Lung (tissue), 12 donors: ENCODE results near the gene CTNNBIP1. TPM values are rescaled to one million over a fixed set of nuclear protein-coding genes. Genes with fewer than 3 reads are reported as not detected.
A peak's percentile ranks its signal among the peaks of the same experiment; 100 is the strongest.

Source experiments
- ATAC-seq: fragments of 200-7000 bp; cut with Tn5 transposase; one replicate; pipeline ENCODE4 v1.9.1; 2020; ENCODE audit warnings: moderate number of reproducible peaks; ENCODE audit not compliant: insufficient read depth, low FRiP score
- DNase-seq, 3 donors: peaks; one replicate each; pipeline ENCODE4 v3.0.0-alpha.2; 2013 to 2017
- H3K27ac ChIP-seq, 2 donors: one replicate each; pipeline ENCODE4 v1.5.1; 2013; ENCODE audit warnings: mild to moderate bottlenecking in 2 of 2, moderate library complexity in 2 of 2, control low read depth in 1 of 2, inconsistent platforms in 1 of 2, low read depth in 1 of 2, low read length in 1 of 2
- H3K27me3 ChIP-seq, 3 donors: one replicate each; pipeline ENCODE4 v1.5.1; 2013; ENCODE audit warnings: low read length in 2 of 3; ENCODE audit not compliant: control insufficient read depth in 3 of 3, insufficient read depth in 3 of 3
- H3K36me3 ChIP-seq, 4 donors: one replicate each; pipeline ENCODE4 v1.5.1; 2013; ENCODE audit warnings: low read length in 4 of 4, mild to moderate bottlenecking in 1 of 4, moderate library complexity in 1 of 4; ENCODE audit not compliant: control insufficient read depth in 4 of 4, insufficient read depth in 4 of 4
- H3K4me1 ChIP-seq, 5 donors: one replicate each; pipeline ENCODE4 v1.5.1; 2013; ENCODE audit warnings: low read length in 5 of 5, mild to moderate bottlenecking in 2 of 5, moderate library complexity in 1 of 5; ENCODE audit not compliant: control insufficient read depth in 5 of 5, insufficient read depth in 5 of 5
- H3K4me3 ChIP-seq: one replicate; pipeline ENCODE4 v1.5.1; 2013; ENCODE audit warnings: mild to moderate bottlenecking, control low read depth, moderate library complexity
- H3K9ac ChIP-seq, 2 donors: one replicate each; pipeline ENCODE4 v1.5.1; 2013; ENCODE audit warnings: low read length in 2 of 2, control low read depth in 1 of 2; ENCODE audit not compliant: insufficient read depth in 1 of 2
- H3K9me3 ChIP-seq, 4 donors: one replicate each; pipeline ENCODE4 v1.5.1; 2013; ENCODE audit warnings: low read length in 3 of 4, mild to moderate bottlenecking in 1 of 4, moderate library complexity in 1 of 4; ENCODE audit not compliant: control insufficient read depth in 4 of 4, insufficient read depth in 3 of 4
- WGBS, 2 donors: extraction: QIAGEN DNeasy Blood & Tissue Kit; methylation state at CpG; one replicate each; pipeline ENCODE4 v1.1.7; 2013; 5-methylcytosine and 5-hydroxymethylcytosine counted together
- polyA plus RNA-seq, 2 donors: library from polyadenylated mRNA; stranded (reverse); fragments of 200-250 nt; gene quantifications; one replicate each; pipeline ENCODE4 v1.2.1, GENCODE V29; 2013
- total RNA-seq, 2 donors: library from RNA; depleted of rRNA in 1 of 2; stranded (reverse); fragments of >200 nt in 1 of 2; gene quantifications; one replicate each; pipeline ENCODE4 v1.2.1, GENCODE V29; 2014 to 2021
- TF ChIP-seq, protein P1 (sequence below): IDR thresholded peaks from 2 replicates; pipeline ENCODE4 v1.5.1; 2012; ENCODE audit warnings: mild to moderate bottlenecking; ENCODE audit errors: control extremely low read depth, extremely low read depth
- donor health status: control.
- donor health status: control.
- donor health status: Bipolar disorder and iron deficiency.
- donor health status: healthy.
- donor health status: DM: yes; HTN: yes; CAD: no.

Gene CTNNBIP1
- total and polyA plus RNA-seq, 4 donors: 31.2 to 57.1 (median 32.2) TPM

DNA sequence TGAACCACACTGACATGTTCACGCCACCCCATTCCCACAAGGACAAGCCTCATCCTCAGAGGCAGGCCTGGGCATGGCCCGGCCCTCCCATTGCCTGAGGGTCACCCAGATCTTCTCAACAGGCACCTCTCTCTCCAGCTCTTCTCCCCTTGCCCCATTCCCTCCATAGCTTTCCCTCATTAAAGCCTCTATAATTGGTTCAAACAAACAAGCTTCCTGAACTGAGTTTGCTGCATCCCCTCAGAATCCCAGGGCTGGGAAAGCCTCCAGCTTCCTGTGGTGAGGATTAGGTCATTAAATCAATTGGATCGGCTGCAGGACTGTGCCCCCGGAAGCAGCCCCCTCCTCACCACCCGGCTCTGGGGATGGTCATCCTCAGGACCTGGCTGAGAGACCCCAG, 18.9 kb downstream of the CTNNBIP1 start:
- TF ChIP-seq, protein P1, sequence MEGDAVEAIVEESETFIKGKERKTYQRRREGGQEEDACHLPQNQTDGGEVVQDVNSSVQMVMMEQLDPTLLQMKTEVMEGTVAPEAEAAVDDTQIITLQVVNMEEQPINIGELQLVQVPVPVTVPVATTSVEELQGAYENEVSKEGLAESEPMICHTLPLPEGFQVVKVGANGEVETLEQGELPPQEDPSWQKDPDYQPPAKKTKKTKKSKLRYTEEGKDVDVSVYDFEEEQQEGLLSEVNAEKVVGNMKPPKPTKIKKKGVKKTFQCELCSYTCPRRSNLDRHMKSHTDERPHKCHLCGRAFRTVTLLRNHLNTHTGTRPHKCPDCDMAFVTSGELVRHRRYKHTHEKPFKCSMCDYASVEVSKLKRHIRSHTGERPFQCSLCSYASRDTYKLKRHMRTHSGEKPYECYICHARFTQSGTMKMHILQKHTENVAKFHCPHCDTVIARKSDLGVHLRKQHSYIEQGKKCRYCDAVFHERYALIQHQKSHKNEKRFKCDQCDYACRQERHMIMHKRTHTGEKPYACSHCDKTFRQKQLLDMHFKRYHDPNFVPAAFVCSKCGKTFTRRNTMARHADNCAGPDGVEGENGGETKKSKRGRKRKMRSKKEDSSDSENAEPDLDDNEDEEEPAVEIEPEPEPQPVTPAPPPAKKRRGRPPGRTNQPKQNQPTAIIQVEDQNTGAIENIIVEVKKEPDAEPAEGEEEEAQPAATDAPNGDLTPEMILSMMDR: no peak
- H3K36me3 ChIP-seq: peaks cover 0 to 11% (median 5%) of the 10 kb centered on the region in 4 donors
- 55 to 57% methylated on average over 5 of the region's 5 CpGs for WGBS, 2 donors
- DNase-seq (no peak), ATAC-seq (no peak)
- H3K27me3 ChIP-seq: no peaks in the 10 kb centered on the region
- no peak overlapping the region for H3K9ac ChIP-seq
- H3K9me3 ChIP-seq: no peaks in the 10 kb centered on the region
- H3K27ac ChIP-seq: peak overlapping the region; percentile 32 to 78
- peaks cover 0 to 23% (median 11%) of the 10 kb centered on the region in 5 donors for H3K4me1 ChIP-seq
- H3K4me3 ChIP-seq: no peak overlapping the region

DNA sequence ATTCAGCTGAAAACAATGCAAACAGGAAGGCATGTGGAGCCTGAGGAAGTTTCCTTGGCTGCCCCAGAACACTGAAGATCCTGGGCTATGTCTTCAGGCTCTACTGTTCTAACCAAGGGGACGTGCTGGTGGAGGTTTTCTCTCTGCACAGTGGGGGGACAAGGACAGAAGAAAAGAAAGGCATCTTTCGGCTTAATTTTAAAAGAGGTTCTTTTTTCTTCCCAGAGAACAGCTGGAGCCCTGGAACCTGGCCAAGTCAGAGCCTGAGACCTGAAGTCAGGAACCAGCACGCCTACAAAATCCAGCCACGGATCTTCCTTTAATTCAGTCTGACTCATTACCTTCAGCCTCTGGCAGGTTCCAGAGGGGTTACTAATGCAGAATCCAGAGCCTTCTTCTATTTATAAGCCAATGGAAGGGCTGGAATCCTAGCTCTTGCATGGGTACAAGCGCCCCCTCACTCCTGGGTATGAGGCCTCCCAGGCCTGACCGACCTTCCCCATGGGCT, 19.8 kb downstream of the CTNNBIP1 start:
- DNase-seq (peak; percentile 74 to 81 (median 79)), ATAC-seq (peak; percentile 30)
- H3K4me3 ChIP-seq: no peak overlapping the region
- H3K4me1 ChIP-seq: peaks cover 0 to 23% (median 11%) of the 10 kb centered on the region in 5 donors
- no peaks in the 10 kb centered on the region for H3K9me3 ChIP-seq
- no peak overlapping the region for H3K9ac ChIP-seq
- WGBS, 2 donors: 25 to 37% methylated on average over 6 of the region's 6 CpGs
- peaks cover 0 to 11% (median 5%) of the 10 kb centered on the region in 4 donors for H3K36me3 ChIP-seq
- H3K27me3 ChIP-seq: no peaks in the 10 kb centered on the region
- H3K27ac ChIP-seq: peak overlapping the region; percentile 59 to 78
- TF ChIP-seq, protein P1: no peak

DNA sequence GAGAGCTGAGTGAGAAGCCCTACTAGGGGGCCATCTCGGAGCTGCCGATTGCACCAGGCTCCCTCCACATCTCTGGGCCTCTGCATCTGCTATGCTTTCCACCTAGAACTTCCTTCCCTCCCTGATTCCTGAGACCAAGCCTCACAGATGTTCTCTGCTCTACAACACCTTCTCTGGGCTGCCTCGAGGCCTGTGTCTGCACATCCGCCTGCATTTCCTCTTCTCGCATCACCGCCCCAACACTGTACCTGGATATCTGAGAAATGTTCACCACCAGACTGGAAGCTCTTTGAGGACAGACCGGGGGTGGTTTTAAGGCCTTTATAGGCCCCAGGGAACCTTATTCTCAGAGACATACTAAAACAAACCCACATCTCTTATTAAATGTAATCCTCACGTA, 20.7 kb downstream of the CTNNBIP1 start:
- TF ChIP-seq, protein P1: no peak
- Histone ChIP-seq H3K36me3 (peaks cover 0 to 11% (median 5%) of the 10 kb centered on the region in 4 donors), H3K4me1 (peaks cover 0 to 25% (median 11%) of the 10 kb centered on the region in 5 donors), H3K27ac (peak overlapping the region; percentile 48 to 78), H3K9ac (no peak overlapping the region), H3K27me3 (no peaks in the 10 kb centered on the region), H3K4me3 (no peak overlapping the region), H3K9me3 (no peaks in the 10 kb centered on the region)
- DNase-seq (no peak), ATAC-seq (no peak)
- WGBS, 2 donors: 51 to 76% methylated on average over 8 of the region's 8 CpGs

DNA sequence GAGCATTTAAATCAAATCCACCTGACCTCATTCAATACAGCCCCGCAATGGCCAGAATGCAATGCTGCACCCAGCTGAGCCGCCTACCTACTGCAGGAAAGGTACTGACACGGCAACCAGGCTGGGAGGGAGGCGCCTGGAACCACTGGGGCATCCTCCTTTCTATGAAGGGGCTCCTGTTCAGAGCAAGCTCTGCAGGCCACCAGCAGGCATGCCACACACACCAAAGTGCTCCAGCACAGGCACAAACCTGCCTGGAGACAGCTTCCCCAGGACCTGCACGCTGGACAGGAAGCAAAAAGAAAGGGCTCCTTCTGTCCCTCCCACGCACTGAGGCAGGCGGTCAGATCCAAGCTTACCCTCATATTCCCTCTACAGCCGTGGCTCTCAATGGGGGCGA, 21.2 kb downstream of the CTNNBIP1 start:
- no peak for ATAC-seq
- Histone ChIP-seq H3K36me3 (peaks cover 0 to 11% (median 5%) of the 10 kb centered on the region in 4 donors), H3K27ac (peak overlapping the region; percentile 34 to 78), H3K9ac (no peak overlapping the region), H3K4me3 (no peak overlapping the region), H3K27me3 (no peaks in the 10 kb centered on the region), H3K4me1 (peaks cover 0 to 23% (median 11%) of the 10 kb centered on the region in 5 donors), H3K9me3 (no peaks in the 10 kb centered on the region)
- WGBS, 2 donors: 81 to 82% methylated on average over 8 to 9 of the region's 9 CpGs
- TF ChIP-seq, protein P1: no peak
- no peak for DNase-seq
